Mesenchymal stem cell (in vitro differentiated cells and primary cell): Measurements from ENCODE around the gene GRIFIN.

ENCODE experiments used
- DNase-seq: peaks from one replicate; pipeline ENCODE4 v3.0.0-alpha.2; 2013
- H2AFZ ChIP-seq: one replicate; pipeline ENCODE4 v1.6.1; 2013; ENCODE audit warnings: low read depth, mild to moderate bottlenecking, control low read depth, inconsistent platforms, low read length, moderate library complexity
- H2AK5ac ChIP-seq: 2 replicates; pipeline ENCODE4 v1.6.1; 2013; ENCODE audit warnings: low read length, moderate library complexity, mild to moderate bottlenecking, inconsistent platforms; ENCODE audit not compliant: severe bottlenecking
- H2BK120ac ChIP-seq: one replicate; pipeline ENCODE4 v1.6.1; 2013; ENCODE audit warnings: low read depth, mild to moderate bottlenecking, inconsistent platforms, low read length, moderate library complexity
- H2BK12ac ChIP-seq, 2 experiments: one replicate each; pipeline ENCODE4 v1.6.1; 2013; ENCODE audit warnings: inconsistent platforms in 2 of 2, low read length in 2 of 2, mild to moderate bottlenecking in 2 of 2, moderate library complexity in 2 of 2, control low read depth in 1 of 2
- H2BK15ac ChIP-seq: one replicate; pipeline ENCODE4 v1.6.1; 2013; ENCODE audit warnings: mild to moderate bottlenecking, low read depth, inconsistent platforms; ENCODE audit not compliant: poor library complexity, severe bottlenecking
- H2BK5ac ChIP-seq: 2 replicates; pipeline ENCODE4 v1.6.1; 2013; ENCODE audit warnings: low read depth, mild to moderate bottlenecking, low read length, control low read depth, inconsistent platforms; ENCODE audit not compliant: poor library complexity, severe bottlenecking
- H3K14ac ChIP-seq, 2 experiments: one replicate each; pipeline ENCODE4 v1.6.1; 2013; ENCODE audit warnings: inconsistent platforms in 2 of 2, low read length in 2 of 2, control low read depth in 1 of 2, mild to moderate bottlenecking in 1 of 2, moderate library complexity in 1 of 2
- H3K18ac ChIP-seq, 2 experiments: one replicate each; pipeline ENCODE4 v1.6.1; 2013; ENCODE audit warnings: inconsistent platforms in 2 of 2, low read length in 2 of 2, control low read depth in 1 of 2, low read depth in 1 of 2, mild to moderate bottlenecking in 1 of 2
- H3K23ac ChIP-seq, 2 experiments: one replicate each; pipeline ENCODE4 v1.6.1; 2013; ENCODE audit warnings: inconsistent platforms in 2 of 2, low read length in 2 of 2, mild to moderate bottlenecking in 2 of 2, moderate library complexity in 2 of 2, control low read depth in 1 of 2
- H3K27ac ChIP-seq: 2 replicates; pipeline ENCODE4 v1.5.1; 2013; ENCODE audit warnings: mild to moderate bottlenecking, moderate library complexity, low read length, control low read depth, inconsistent platforms; ENCODE audit not compliant: poor library complexity, severe bottlenecking
- H3K27me3 ChIP-seq, 2 experiments: 2 replicates each; pipeline versions ENCODE4 v1.6.1 to v1.7.0; 2013; ENCODE audit warnings: low read length in 2 of 2, mild to moderate bottlenecking in 2 of 2, moderate library complexity in 2 of 2, control low read depth in 1 of 2, inconsistent platforms in 1 of 2; ENCODE audit not compliant: control insufficient read depth in 1 of 2, insufficient read depth in 1 of 2
- H3K36me3 ChIP-seq, 2 experiments: 2 replicates each; pipeline versions ENCODE4 v1.6.1 to v1.7.0; 2013; ENCODE audit warnings: low read length in 2 of 2, control low read depth in 1 of 2, inconsistent platforms in 1 of 2, low read depth in 1 of 2, mild to moderate bottlenecking in 1 of 2; ENCODE audit not compliant: insufficient read depth in 2 of 2, control insufficient read depth in 1 of 2
- H3K4ac ChIP-seq, 2 experiments: one replicate each; pipeline ENCODE4 v1.6.1; 2013; ENCODE audit warnings: inconsistent platforms in 2 of 2, low read length in 2 of 2, mild to moderate bottlenecking in 2 of 2, moderate library complexity in 2 of 2, control low read depth in 1 of 2, low read depth in 1 of 2
- H3K4me1 ChIP-seq: 2 replicates; pipeline ENCODE4 v1.6.1; 2013; ENCODE audit warnings: low read depth, low read length, control low read depth; ENCODE audit not compliant: control insufficient read depth, insufficient read depth
- H3K4me2 ChIP-seq: 2 replicates; pipeline ENCODE4 v1.6.1; 2013; ENCODE audit warnings: low read length, mild to moderate bottlenecking, inconsistent platforms; ENCODE audit not compliant: poor library complexity, severe bottlenecking
- H3K4me3 ChIP-seq, 2 experiments: 2 replicates each; pipeline versions ENCODE4 v1.5.1 to v1.7.0; 2013; ENCODE audit warnings: low read length in 2 of 2, mild to moderate bottlenecking in 2 of 2, control low read depth in 1 of 2, low read depth in 1 of 2; ENCODE audit not compliant: insufficient read depth in 1 of 2
- H3K79me1 ChIP-seq: replicated peaks from 2 replicates; pipeline ENCODE4 v1.6.1; 2013; ENCODE audit warnings: mild to moderate bottlenecking, control low read depth, low read length, inconsistent platforms; ENCODE audit not compliant: poor library complexity, severe bottlenecking
- H3K9ac ChIP-seq: 2 replicates; pipeline ENCODE4 v1.7.0; 2013; ENCODE audit warnings: mild to moderate bottlenecking, low read length, moderate library complexity
- H3K9me3 ChIP-seq: 2 replicates; pipeline ENCODE4 v1.7.0; 2013; ENCODE audit warnings: mild to moderate bottlenecking, low read length; ENCODE audit not compliant: control insufficient read depth
- H4K8ac ChIP-seq: one replicate; pipeline ENCODE4 v1.6.1; 2013; ENCODE audit warnings: inconsistent platforms, mild to moderate bottlenecking, low read length, moderate library complexity
- H4K91ac ChIP-seq: one replicate; pipeline ENCODE4 v1.6.1; 2013; ENCODE audit warnings: mild to moderate bottlenecking, low read length, inconsistent platforms
- WGBS: methylation state at CpG from one replicate; pipeline ENCODE4 v1.1.7; 2013; ENCODE audit warnings: mixed read lengths; 5-methylcytosine and 5-hydroxymethylcytosine counted together

GRIFIN gene

DNA sequence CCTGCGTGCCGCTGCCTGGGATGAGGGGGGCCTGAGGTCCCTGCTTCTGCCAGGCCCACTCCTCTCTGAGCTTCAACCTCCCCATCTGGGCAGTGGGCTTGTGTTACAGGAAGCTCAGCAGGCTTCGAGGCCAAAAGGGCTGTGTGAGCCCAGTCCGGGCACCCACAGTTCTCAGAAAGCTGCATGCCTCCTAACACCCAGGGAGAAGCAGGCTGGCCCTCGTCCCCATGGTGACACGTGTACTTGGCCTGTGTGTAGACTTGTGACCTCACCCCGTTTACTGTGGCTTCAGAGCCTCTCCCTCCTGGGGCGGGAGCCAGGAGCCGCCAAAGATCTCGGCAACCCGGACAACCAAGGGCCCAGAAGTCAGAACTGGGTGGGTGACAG lies 2.2 kb upstream of the GRIFIN start:
- no peak overlapping the region for H2AFZ ChIP-seq
- H3K9me3 ChIP-seq, result peaks cover 9% of the 10 kb centered on the region
- peak overlapping the region; percentile 90 for H2AK5ac ChIP-seq
- peak overlapping the region in 1 of 2 experiments; percentile 13 for H3K4ac ChIP-seq
- H4K8ac ChIP-seq, result no peak overlapping the region
- H2BK12ac ChIP-seq, result peak overlapping the region in 1 of 2 experiments; percentile 34
- H3K27ac ChIP-seq, result no peak overlapping the region
- H2BK5ac ChIP-seq, result no peak overlapping the region
- H3K18ac ChIP-seq, result no peak overlapping the region
- H3K9ac ChIP-seq, result peak overlapping the region; percentile 61
- no peak for DNase-seq
- peaks cover 13 to 39% of the 10 kb centered on the region in 2 experiments for H3K27me3 ChIP-seq
- H3K4me1 ChIP-seq, result peaks cover 40% of the 10 kb centered on the region
- no peaks in the 10 kb centered on the region for H3K36me3 ChIP-seq
- H3K23ac ChIP-seq, result no peak overlapping the region
- peak overlapping the region in 1 of 2 experiments; percentile 26 for H3K14ac ChIP-seq
- H3K79me1 ChIP-seq, result peaks cover 4% of the 10 kb centered on the region
- peak overlapping the region; percentile 2 for H2BK120ac ChIP-seq
- H4K91ac ChIP-seq, result no peak overlapping the region
- WGBS, result 75% methylated on average over 11 of the region's 11 CpGs
- H3K4me2 ChIP-seq, result no peak overlapping the region
- no peak overlapping the region for H3K4me3 ChIP-seq
- H2BK15ac ChIP-seq, result no peak overlapping the region

DNA sequence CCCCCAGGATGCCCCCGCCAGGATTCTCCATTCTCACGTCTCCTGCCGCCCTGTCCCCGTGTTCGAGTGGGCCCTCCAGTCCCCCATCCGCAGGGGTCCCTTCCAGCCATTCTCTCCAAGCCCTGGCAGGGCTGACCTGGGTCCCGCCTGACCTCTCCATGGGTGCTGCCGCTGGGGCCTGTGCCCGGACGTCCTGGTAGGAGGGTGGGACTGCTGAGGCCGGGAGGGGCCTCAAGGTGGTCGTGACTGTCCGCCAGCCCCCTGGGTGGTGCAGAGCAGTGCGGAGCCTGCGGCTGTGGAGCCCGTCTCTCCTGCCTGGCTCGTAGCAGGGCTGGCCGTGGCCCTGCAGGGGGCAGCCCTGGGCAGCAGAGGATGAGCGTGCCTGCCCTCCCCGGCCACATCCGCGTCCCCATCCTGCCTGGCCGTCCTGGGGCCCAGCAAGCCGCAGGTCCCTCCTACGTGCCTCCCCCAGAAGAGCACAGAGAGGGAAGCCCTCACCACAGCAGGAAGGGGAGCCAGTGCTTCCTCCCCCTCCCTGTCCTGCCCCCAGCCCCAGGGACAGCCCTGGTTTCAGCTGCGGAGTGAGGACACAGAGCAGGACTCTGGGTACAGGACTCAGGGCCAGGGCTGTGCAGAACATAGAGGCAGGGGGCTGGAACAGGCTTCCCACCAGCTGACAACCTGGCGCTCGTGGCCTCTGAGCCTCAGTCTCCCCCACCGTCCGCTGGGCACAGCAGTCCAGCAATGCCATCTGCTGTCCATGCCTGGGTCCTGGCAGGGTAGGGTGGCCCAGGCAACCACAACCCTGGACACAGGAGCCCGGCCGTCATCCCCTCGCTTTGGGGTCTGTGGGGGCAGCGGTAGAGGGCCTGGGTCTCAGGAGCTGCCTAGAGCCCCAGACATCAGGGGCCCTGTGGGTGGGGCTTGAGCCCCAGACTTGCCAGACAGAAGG lies 1.5 kb upstream of the GRIFIN start:
- Histone ChIP-seq H2BK12ac (peak overlapping the region in 1 of 2 experiments; percentile 59), H3K4me1 (peaks cover 40% of the 10 kb centered on the region), H4K91ac (peak overlapping the region; percentile 71), H3K9ac (peak overlapping the region; percentile 56), H2BK15ac (no peak overlapping the region), H3K36me3 (no peaks in the 10 kb centered on the region), H3K4me3 (peak overlapping the region in 1 of 2 experiments; percentile 33), H2BK120ac (peak overlapping the region; percentile 2), H2BK5ac (no peak overlapping the region), H3K27me3 (peaks cover 13 to 38% of the 10 kb centered on the region in 2 experiments), H3K14ac (peak overlapping the region in 1 of 2 experiments; percentile 61), H4K8ac (peak overlapping the region; percentile 59), H2AFZ (no peak overlapping the region), H2AK5ac (peak overlapping the region; percentile 90), H3K23ac (no peak overlapping the region), H3K79me1 (peaks cover 4% of the 10 kb centered on the region), H3K9me3 (peaks cover 2% of the 10 kb centered on the region), H3K4me2 (peak overlapping the region; percentile 4), H3K4ac (peak overlapping the region in 1 of 2 experiments; percentile 13), H3K18ac (peak overlapping the region; percentile 42 to 67), H3K27ac (no peak overlapping the region)
- WGBS, result 37% methylated on average over 32 of the region's 34 CpGs
- peak; percentile 59 for DNase-seq

GRCh38 chr7:2476776-2477446 lies 713 bp upstream of the GRIFIN start:
- H2AFZ ChIP-seq, result no peak overlapping the region
- no peak overlapping the region for H2BK12ac ChIP-seq
- H4K91ac ChIP-seq, result peak overlapping the region; percentile 15
- no peak for DNase-seq
- H3K4me3 ChIP-seq, result no peak overlapping the region
- H2BK120ac ChIP-seq, result no peak overlapping the region
- H2AK5ac ChIP-seq, result no peak overlapping the region
- no peak overlapping the region for H3K14ac ChIP-seq
- peaks cover 13 to 38% of the 10 kb centered on the region in 2 experiments for H3K27me3 ChIP-seq
- H3K9me3 ChIP-seq, result no peaks in the 10 kb centered on the region
- no peak overlapping the region for H3K9ac ChIP-seq
- H3K79me1 ChIP-seq, result peaks cover 4% of the 10 kb centered on the region
- no peak overlapping the region for H4K8ac ChIP-seq
- no peak overlapping the region for H2BK5ac ChIP-seq
- no peaks in the 10 kb centered on the region for H3K36me3 ChIP-seq
- H3K23ac ChIP-seq, result no peak overlapping the region
- no peak overlapping the region for H3K18ac ChIP-seq
- H2BK15ac ChIP-seq, result peak overlapping the region; percentile 45
- peak overlapping the region; percentile 3 for H3K4me2 ChIP-seq
- H3K4ac ChIP-seq, result no peak overlapping the region
- H3K4me1 ChIP-seq, result peaks cover 40% of the 10 kb centered on the region
- H3K27ac ChIP-seq, result no peak overlapping the region
- 82% methylated on average over 23 of the region's 25 CpGs for WGBS

DNA sequence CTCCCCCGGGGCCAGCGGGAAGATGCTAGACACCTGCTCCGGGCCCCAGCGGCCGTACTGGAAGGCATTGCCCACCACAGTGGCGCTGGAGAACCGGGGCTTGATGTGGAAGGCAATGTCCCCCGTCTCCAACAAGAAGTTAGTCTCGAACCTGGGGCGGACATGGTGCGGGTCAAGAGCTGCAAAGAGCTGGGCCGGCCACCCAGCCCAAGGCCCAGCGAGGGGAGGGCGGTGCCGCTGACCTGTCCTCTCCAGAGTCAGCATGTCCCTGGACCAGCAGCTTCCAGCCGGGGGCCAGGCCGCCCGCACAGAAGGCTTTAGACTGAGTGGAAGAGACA lies 551 bp downstream of the GRIFIN start:
- WGBS, result 92% methylated on average over 18 of the region's 18 CpGs
- Histone ChIP-seq H3K36me3 (no peaks in the 10 kb centered on the region), H3K4me3 (no peak overlapping the region), H2AFZ (no peak overlapping the region), H2BK5ac (no peak overlapping the region), H3K9me3 (no peaks in the 10 kb centered on the region), H3K4me1 (peaks cover 51% of the 10 kb centered on the region), H3K9ac (no peak overlapping the region), H2BK15ac (no peak overlapping the region), H4K91ac (no peak overlapping the region), H3K4me2 (no peak overlapping the region), H3K79me1 (peaks cover 4% of the 10 kb centered on the region), H3K27me3 (peaks cover 12 to 35% of the 10 kb centered on the region in 2 experiments), H3K14ac (no peak overlapping the region), H3K23ac (no peak overlapping the region), H2BK120ac (no peak overlapping the region), H3K4ac (no peak overlapping the region), H4K8ac (no peak overlapping the region), H3K27ac (no peak overlapping the region), H2AK5ac (no peak overlapping the region), H2BK12ac (no peak overlapping the region), H3K18ac (no peak overlapping the region)
- no peak for DNase-seq
